ENCODE results near the gene SEMA6A. TPM values are rescaled to one million over a fixed set of nuclear protein-coding genes. Genes with fewer than 3 reads are reported as not detected.

SEMA6A gene
- total and polyA plus RNA-seq, 2 of the 13 experiments (the other 11 are each of a cell fraction or from before 2014, with no cell fraction given): 5.1 to 6.5 TPM

DNA sequence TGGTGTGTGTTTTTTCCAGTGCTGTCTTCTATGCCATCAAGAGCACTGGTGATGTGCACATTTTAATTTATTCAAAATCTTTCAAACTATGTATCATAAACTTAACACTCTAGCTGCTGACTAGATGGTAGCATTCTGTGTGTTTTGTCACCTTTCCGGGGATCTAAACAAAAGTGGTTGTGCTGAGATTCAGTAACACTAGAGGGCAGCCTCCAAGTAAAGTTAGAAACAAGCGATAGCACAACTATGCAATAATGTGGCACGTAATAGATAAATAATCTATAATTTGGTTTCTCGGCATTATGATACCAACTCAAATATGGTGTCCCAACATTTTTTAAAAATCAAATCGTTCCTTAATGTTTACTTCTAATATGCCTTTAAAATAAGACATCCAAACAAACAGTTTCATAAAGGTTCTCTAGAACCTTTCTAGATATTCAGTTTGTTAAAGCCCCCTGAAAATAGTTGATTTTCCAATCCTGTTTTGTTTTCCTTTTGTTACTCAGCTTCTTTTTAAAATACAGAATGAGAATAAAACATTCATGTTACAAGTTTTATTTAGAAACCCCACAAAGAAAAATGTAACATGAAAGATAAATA lies 16.9 kb downstream of the SEMA6A start (continued):
- TF ChIP-seq, protein P1, sequence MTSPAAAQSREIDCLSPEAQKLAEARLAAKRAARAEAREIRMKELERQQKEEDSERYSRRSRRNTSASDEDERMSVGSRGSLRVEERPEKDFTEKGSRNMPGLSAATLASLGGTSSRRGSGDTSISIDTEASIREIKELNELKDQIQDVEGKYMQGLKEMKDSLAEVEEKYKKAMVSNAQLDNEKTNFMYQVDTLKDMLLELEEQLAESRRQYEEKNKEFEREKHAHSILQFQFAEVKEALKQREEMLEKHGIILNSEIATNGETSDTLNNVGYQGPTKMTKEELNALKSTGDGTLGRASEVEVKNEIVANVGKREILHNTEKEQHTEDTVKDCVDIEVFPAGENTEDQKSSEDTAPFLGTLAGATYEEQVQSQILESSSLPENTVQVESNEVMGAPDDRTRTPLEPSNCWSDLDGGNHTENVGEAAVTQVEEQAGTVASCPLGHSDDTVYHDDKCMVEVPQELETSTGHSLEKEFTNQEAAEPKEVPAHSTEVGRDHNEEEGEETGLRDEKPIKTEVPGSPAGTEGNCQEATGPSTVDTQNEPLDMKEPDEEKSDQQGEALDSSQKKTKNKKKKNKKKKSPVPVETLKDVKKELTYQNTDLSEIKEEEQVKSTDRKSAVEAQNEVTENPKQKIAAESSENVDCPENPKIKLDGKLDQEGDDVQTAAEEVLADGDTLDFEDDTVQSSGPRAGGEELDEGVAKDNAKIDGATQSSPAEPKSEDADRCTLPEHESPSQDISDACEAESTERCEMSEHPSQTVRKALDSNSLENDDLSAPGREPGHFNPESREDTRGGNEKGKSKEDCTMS (CRISPR knock-in tag; conservative IDR thresholded peaks at IDR 0.05): no peak
- TF ChIP-seq NR2F6 (IDR thresholded peaks at IDR 0.05) (no peak), NR2F6 (CRISPR knock-in tag; IDR thresholded peaks at IDR 0.05) (no peak), ASH2L (IDR thresholded peaks at IDR 0.05; ENCODE audit: insufficient read length, low read depth, low read length) (no peak), CCAR2 (optimal IDR thresholded peaks at IDR 0.05; ENCODE audit: low read depth, low read length) (no peak), ZNF282 (IDR thresholded peaks at IDR 0.05; ENCODE audit: partially characterized antibody) (no peak), KAT8 (CRISPR knock-in tag; IDR thresholded peaks at IDR 0.05) (no peak), MYC (CRISPR knock-in tag; IDR thresholded peaks at IDR 0.05; ENCODE audit: borderline replicate concordance) (no peak), ZNF124 (CRISPR knock-in tag; IDR thresholded peaks at IDR 0.05) (no peak), ZNF570 (CRISPR knock-in tag; IDR thresholded peaks at IDR 0.05; ENCODE audit: borderline replicate concordance) (no peak), ZBTB8A (CRISPR knock-in tag; IDR thresholded peaks at IDR 0.05; ENCODE audit: borderline replicate concordance, low read depth) (no peak), ZFP36L2 (CRISPR knock-in tag; IDR thresholded peaks at IDR 0.05) (no peak), ZNF446 (CRISPR knock-in tag; IDR thresholded peaks at IDR 0.05) (no peak), NFYB (CRISPR knock-in tag; IDR thresholded peaks at IDR 0.05) (no peak), GATAD2A (CRISPR knock-in tag; IDR thresholded peaks at IDR 0.05) (peak; percentile 29; the same call in 1 of the 2 replicates), ZNF343 (CRISPR knock-in tag; IDR thresholded peaks at IDR 0.05) (no peak), ARID2 (CRISPR knock-in tag; IDR thresholded peaks at IDR 0.05; ENCODE audit: borderline replicate concordance) (no peak), SMC3 (IDR thresholded peaks at IDR 0.05; ENCODE audit: low read length) (peak; percentile 63; the same call in 1 of the 2 replicates), PHF20 (CRISPR knock-in tag; IDR thresholded peaks at IDR 0.05) (no peak), ZNF205 (CRISPR knock-in tag; IDR thresholded peaks at IDR 0.05) (no peak), ZNF678 (CRISPR knock-in tag; IDR thresholded peaks at IDR 0.05) (no peak), ZBTB38 (CRISPR knock-in tag; IDR thresholded peaks at IDR 0.05) (no peak), ESRRA (CRISPR knock-in tag; IDR thresholded peaks at IDR 0.05; ENCODE audit: low read depth) (no peak), ZNF747 (CRISPR knock-in tag; IDR thresholded peaks at IDR 0.05; ENCODE audit: borderline replicate concordance) (no peak), HOXA9 (CRISPR knock-in tag; IDR thresholded peaks at IDR 0.05; ENCODE audit: borderline replicate concordance) (no peak)
- TF ChIP-seq, protein P2, sequence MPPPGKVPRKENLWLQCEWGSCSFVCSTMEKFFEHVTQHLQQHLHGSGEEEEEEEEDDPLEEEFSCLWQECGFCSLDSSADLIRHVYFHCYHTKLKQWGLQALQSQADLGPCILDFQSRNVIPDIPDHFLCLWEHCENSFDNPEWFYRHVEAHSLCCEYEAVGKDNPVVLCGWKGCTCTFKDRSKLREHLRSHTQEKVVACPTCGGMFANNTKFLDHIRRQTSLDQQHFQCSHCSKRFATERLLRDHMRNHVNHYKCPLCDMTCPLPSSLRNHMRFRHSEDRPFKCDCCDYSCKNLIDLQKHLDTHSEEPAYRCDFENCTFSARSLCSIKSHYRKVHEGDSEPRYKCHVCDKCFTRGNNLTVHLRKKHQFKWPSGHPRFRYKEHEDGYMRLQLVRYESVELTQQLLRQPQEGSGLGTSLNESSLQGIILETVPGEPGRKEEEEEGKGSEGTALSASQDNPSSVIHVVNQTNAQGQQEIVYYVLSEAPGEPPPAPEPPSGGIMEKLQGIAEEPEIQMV (CRISPR knock-in tag; IDR thresholded peaks at IDR 0.05; ENCODE audit: low read depth): no peak
- TF ChIP-seq, protein P3, sequence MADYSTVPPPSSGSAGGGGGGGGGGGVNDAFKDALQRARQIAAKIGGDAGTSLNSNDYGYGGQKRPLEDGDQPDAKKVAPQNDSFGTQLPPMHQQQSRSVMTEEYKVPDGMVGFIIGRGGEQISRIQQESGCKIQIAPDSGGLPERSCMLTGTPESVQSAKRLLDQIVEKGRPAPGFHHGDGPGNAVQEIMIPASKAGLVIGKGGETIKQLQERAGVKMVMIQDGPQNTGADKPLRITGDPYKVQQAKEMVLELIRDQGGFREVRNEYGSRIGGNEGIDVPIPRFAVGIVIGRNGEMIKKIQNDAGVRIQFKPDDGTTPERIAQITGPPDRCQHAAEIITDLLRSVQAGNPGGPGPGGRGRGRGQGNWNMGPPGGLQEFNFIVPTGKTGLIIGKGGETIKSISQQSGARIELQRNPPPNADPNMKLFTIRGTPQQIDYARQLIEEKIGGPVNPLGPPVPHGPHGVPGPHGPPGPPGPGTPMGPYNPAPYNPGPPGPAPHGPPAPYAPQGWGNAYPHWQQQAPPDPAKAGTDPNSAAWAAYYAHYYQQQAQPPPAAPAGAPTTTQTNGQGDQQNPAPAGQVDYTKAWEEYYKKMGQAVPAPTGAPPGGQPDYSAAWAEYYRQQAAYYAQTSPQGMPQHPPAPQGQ (CRISPR knock-in tag; IDR thresholded peaks at IDR 0.05; ENCODE audit: borderline replicate concordance): no peak

Data from HepG2 (cell line).